K562 (cell line): ENCODE data around the gene ZNF429.

Experiments used
- GABPB1 ChIP-seq: sonication (generic); formaldehyde crosslinking; IDR thresholded peaks from 2 replicates; pipeline ENCODE4 v1.8.0; 2022; ENCODE audit warnings: mild to moderate bottlenecking, missing genetic modification reagents
- HDAC2 ChIP-seq: fragments of 450-650 bp; IDR thresholded peaks from 2 replicates; pipeline ENCODE4 v1.6.1; 2016; ENCODE audit warnings: mild to moderate bottlenecking
- PHB2 ChIP-seq: fragments of 450-650 bp; IDR thresholded peaks from 2 replicates; pipeline ENCODE4 v1.6.1; 2017; ENCODE audit warnings: low read depth
- REST ChIP-seq, 2 experiments: fragments of 450-650 bp; formaldehyde crosslinking in 1 of 2; IDR thresholded peaks; 2 replicates each; pipeline versions ENCODE4 v1.4.0 to v1.6.1; 2014 to 2020; ENCODE audit warnings: mild to moderate bottlenecking in 2 of 2, borderline replicate concordance in 1 of 2, low read depth in 1 of 2
- ZBTB11 ChIP-seq, 3 experiments: fragments of 200-800 bp in 1 of 3; fragments of 250-450 bp in 1 of 3; fragments of 450-650 bp in 1 of 3; sonication (Bioruptor Pico) in 1 of 3; sonication (Bioruptor generic) in 1 of 3; formaldehyde crosslinking in 1 of 3; IDR thresholded peaks; 2 replicates each; pipeline versions ENCODE4 v1.6.1 to v1.8.0; 2016 to 2022; ENCODE audit warnings: mild to moderate bottlenecking in 2 of 3, missing genetic modification characterization in 2 of 3, missing compliant biosample characterization in 1 of 3, moderate library complexity in 1 of 3
- TF ChIP-seq, protein P1 (sequence below): fragments of 250-450 bp; sonication (Bioruptor Pico); IDR thresholded peaks from 2 replicates; pipeline ENCODE4 v1.5.0; 2020; ENCODE audit warnings: mild to moderate bottlenecking, borderline replicate concordance

- no peak for TF ChIP-seq ZBTB11 (CRISPR knock-in tag; IDR thresholded peaks at IDR 0.05)
- no peak for TF ChIP-seq GABPB1 (CRISPR knock-in tag)
- TF ChIP-seq HDAC2: no peak
- TF ChIP-seq PHB2: no peak
- no peak for TF ChIP-seq REST (IDR thresholded peaks at IDR 0.05; ENCODE audit: borderline replicate concordance)
- no peak for TF ChIP-seq REST (CRISPR knock-in tag; IDR thresholded peaks at IDR 0.05; ENCODE audit: low read depth)
- TF ChIP-seq, protein P1, sequence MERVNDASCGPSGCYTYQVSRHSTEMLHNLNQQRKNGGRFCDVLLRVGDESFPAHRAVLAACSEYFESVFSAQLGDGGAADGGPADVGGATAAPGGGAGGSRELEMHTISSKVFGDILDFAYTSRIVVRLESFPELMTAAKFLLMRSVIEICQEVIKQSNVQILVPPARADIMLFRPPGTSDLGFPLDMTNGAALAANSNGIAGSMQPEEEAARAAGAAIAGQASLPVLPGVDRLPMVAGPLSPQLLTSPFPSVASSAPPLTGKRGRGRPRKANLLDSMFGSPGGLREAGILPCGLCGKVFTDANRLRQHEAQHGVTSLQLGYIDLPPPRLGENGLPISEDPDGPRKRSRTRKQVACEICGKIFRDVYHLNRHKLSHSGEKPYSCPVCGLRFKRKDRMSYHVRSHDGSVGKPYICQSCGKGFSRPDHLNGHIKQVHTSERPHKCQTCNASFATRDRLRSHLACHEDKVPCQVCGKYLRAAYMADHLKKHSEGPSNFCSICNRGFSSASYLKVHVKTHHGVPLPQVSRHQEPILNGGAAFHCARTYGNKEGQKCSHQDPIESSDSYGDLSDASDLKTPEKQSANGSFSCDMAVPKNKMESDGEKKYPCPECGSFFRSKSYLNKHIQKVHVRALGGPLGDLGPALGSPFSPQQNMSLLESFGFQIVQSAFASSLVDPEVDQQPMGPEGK (CRISPR knock-in tag): no peak
These were observed 82.7 kb downstream of the ZNF429 start for GRCh38 chr19:21588065-21588601.
